HCT116 (cell line): ENCODE data around the gene JADE1. TPM values are rescaled to one million over a fixed set of nuclear protein-coding genes. Genes with fewer than 3 reads are reported as not detected.

Experiments
- ATAC-seq: fragments of 200-7000 bp; cut with Tn5 transposase; 2 replicates; pipeline ENCODE4 v1.9.1; 2020; ENCODE audit warnings: mild to moderate bottlenecking, moderate library complexity
- BruUV-seq: library from RNA; stranded (reverse); fragments of 400-500 nt; replicated peaks from 2 replicates; lab custom pipeline; 2021; lab: Mats Ljungman, UMichigan
- CTCF ChIA-PET: fragments of 300-600 bp; sonication (Branson Sonifier 250); formaldehyde crosslinking; loops from one replicate; lab custom pipeline; 2021; ENCODE audit warnings: antibody characterized with exemption; lab: Charles Lee
- POLR2A ChIA-PET: fragments of 300-600, 350-600 bp; sonication (Branson Sonifier 250); formaldehyde crosslinking; loops from one replicate; lab custom pipeline; 2021; ENCODE audit warnings: antibody characterized with exemption; lab: Charles Lee
- RAD21 ChIA-PET, 2 experiments: fragments of 300-600 bp; sonication (Branson Sonifier 250); formaldehyde crosslinking; loops; one replicate each; lab custom pipeline; 2023; ENCODE audit warnings: low total read pairs in 2 of 2; ENCODE audit not compliant: uncharacterized antibody in 2 of 2, unreplicated experiment in 2 of 2, low non-redundant PET in 1 of 2; lab: Charles Lee
- DNase-seq: peaks from one replicate; pipeline ENCODE4 v3.0.0-alpha.2; 2010; ENCODE audit warnings: low read depth, low spot score
- H2AFZ ChIP-seq: fragments of 200-600 bp; shearing (Covaris generic), sonication (generic); 2 replicates; pipeline ENCODE4 v1.6.1; 2017; ENCODE audit warnings: low read depth, mixed run types, mixed read lengths, antibody characterized with exemption, low read length; ENCODE audit not compliant: poor library complexity, severe bottlenecking
- H3K27ac ChIP-seq: 2 replicates; pipeline ENCODE4 v1.5.1; 2012; ENCODE audit warnings: low read depth, low read length
- H3K27me3 ChIP-seq: fragments of 200-600 bp; sonication (generic); 2 replicates; pipeline ENCODE4 v1.6.1; 2016; ENCODE audit warnings: mixed run types, low read length, mixed read lengths; ENCODE audit not compliant: insufficient read depth
- H3K36me3 ChIP-seq, 2 experiments: fragments of 200-500 bp in 1 of 2; fragments of 200-600 bp in 1 of 2; sonication (Bioruptor generic) in 1 of 2; sonication (generic) in 1 of 2; 2 replicates each; pipeline versions ENCODE4 v1.5.1 to v1.6.1; 2014 to 2016; ENCODE audit warnings: low read length in 2 of 2, inconsistent platforms in 1 of 2, mixed read lengths in 1 of 2, mixed run types in 1 of 2; ENCODE audit not compliant: insufficient read depth in 2 of 2, control insufficient read depth in 1 of 2
- H3K4me1 ChIP-seq, 2 experiments: fragments of 200-600 bp in 1 of 2; sonication (generic) in 1 of 2; 2 replicates each; pipeline versions ENCODE4 v1.5.1 to v1.6.1; 2012 to 2017; ENCODE audit warnings: low read length in 2 of 2, inconsistent platforms in 1 of 2, mild to moderate bottlenecking in 1 of 2, mixed read lengths in 1 of 2, mixed run types in 1 of 2, moderate library complexity in 1 of 2; ENCODE audit not compliant: insufficient read depth in 2 of 2, control insufficient read depth in 1 of 2
- H3K4me2 ChIP-seq: fragments of 200-600 bp; sonication (generic); 2 replicates; pipeline ENCODE4 v1.6.1; 2017; ENCODE audit warnings: mixed run types, low read length, mixed read lengths
- H3K4me3 ChIP-seq, 2 experiments: fragments of 200-600 bp in 1 of 2; sonication (generic) in 1 of 2; replicated peaks in 1 of 2; 2 replicates each; pipeline ENCODE4 v1.5.1; 2011 to 2016; ENCODE audit warnings: low read length in 2 of 2, control low read depth in 1 of 2, low read depth in 1 of 2, mild to moderate bottlenecking in 1 of 2, mixed read lengths in 1 of 2, mixed run types in 1 of 2
- H3K79me2 ChIP-seq: fragments of 200-600 bp; sonication (generic); 2 replicates; pipeline ENCODE4 v1.6.1; 2017; ENCODE audit warnings: mild to moderate bottlenecking, mixed run types, low read length, moderate library complexity, mixed read lengths; ENCODE audit not compliant: insufficient read depth
- H3K9ac ChIP-seq: fragments of 200-600 bp; sonication (generic); 2 replicates; pipeline ENCODE4 v1.6.1; 2016; ENCODE audit warnings: low read length, mixed read lengths
- H3K9me2 ChIP-seq: fragments of 200-600 bp; sonication (generic), shearing (Covaris generic); 2 replicates; pipeline ENCODE4 v1.6.1; 2017; ENCODE audit warnings: mixed run types, mild to moderate bottlenecking, moderate library complexity; ENCODE audit not compliant: insufficient read depth
- H3K9me3 ChIP-seq, 2 experiments: fragments of 200-500 bp in 1 of 2; fragments of 200-600 bp in 1 of 2; sonication (Bioruptor generic) in 1 of 2; sonication (generic) in 1 of 2; 2 replicates each; pipeline ENCODE4 v1.6.1; 2014 to 2017; ENCODE audit warnings: low read length in 2 of 2, mixed read lengths in 2 of 2, inconsistent platforms in 1 of 2, low read depth in 1 of 2, mild to moderate bottlenecking in 1 of 2, mixed run types in 1 of 2, moderate library complexity in 1 of 2; ENCODE audit not compliant: control insufficient read depth in 1 of 2, insufficient read depth in 1 of 2
- H4K20me1 ChIP-seq: fragments of 200-600 bp; sonication (generic), shearing (Covaris generic); 2 replicates; pipeline ENCODE4 v1.6.1; 2017; ENCODE audit warnings: mixed run types, mild to moderate bottlenecking, moderate library complexity; ENCODE audit not compliant: insufficient read depth
- CBX3 ChIP-seq: IDR thresholded peaks from 2 replicates; pipeline ENCODE4 v1.6.1; 2012; ENCODE audit warnings: low read depth
- CEBPB ChIP-seq: IDR thresholded peaks from 2 replicates; pipeline ENCODE4 v1.6.1; 2012; ENCODE audit warnings: low read depth
- CTCF ChIP-seq, 3 experiments: fragments of 200-600 bp in 1 of 3; sonication (generic) in 1 of 3; IDR thresholded peaks in 2 of 3; conservative IDR thresholded peaks in 1 of 3; 2 replicates each; pipeline ENCODE4 v1.5.1; 2012 to 2017; ENCODE audit warnings: low read depth in 2 of 3, low read length in 2 of 3, antibody characterized with exemption in 1 of 3, borderline replicate concordance in 1 of 3, control low read depth in 1 of 3, mild to moderate bottlenecking in 1 of 3, mixed read lengths in 1 of 3, mixed run types in 1 of 3, moderate library complexity in 1 of 3; ENCODE audit not compliant: insufficient read depth in 1 of 3
- EGR1 ChIP-seq: IDR thresholded peaks from 2 replicates; pipeline ENCODE4 v1.6.1; 2012; ENCODE audit warnings: low read depth
- EZH2 ChIP-seq: fragments of 200-600 bp; sonication (generic); IDR thresholded peaks from 2 replicates; pipeline ENCODE4 v1.6.1; 2017; ENCODE audit warnings: antibody characterized with exemption, mixed run types
- EZH2phosphoT487 ChIP-seq: fragments of 200-600 bp; IDR thresholded peaks from 2 replicates; pipeline ENCODE4 v1.6.1; 2018; ENCODE audit warnings: antibody characterized with exemption, borderline replicate concordance
- FOSL1 ChIP-seq: IDR thresholded peaks from 2 replicates; pipeline ENCODE4 v1.6.1; 2012; ENCODE audit warnings: low read depth
- POLR2A ChIP-seq: IDR thresholded peaks from 2 replicates; pipeline ENCODE4 v1.7.0; 2011; ENCODE audit warnings: borderline replicate concordance; ENCODE audit not compliant: insufficient read depth, insufficient read length; ENCODE audit errors: extremely low read depth
- RAD21 ChIP-seq: IDR thresholded peaks from 2 replicates; pipeline ENCODE4 v1.6.1; 2012; ENCODE audit warnings: low read depth, mild to moderate bottlenecking
- REST ChIP-seq: IDR thresholded peaks from 2 replicates; pipeline ENCODE4 v1.6.1; 2012; ENCODE audit warnings: low read depth
- SIN3A ChIP-seq: IDR thresholded peaks from 2 replicates; pipeline ENCODE4 v1.6.1; 2012; ENCODE audit warnings: low read depth
- SP1 ChIP-seq: IDR thresholded peaks from 2 replicates; pipeline ENCODE4 v1.6.1; 2012; ENCODE audit warnings: low read depth
- YY1 ChIP-seq: IDR thresholded peaks from 2 replicates; pipeline ENCODE4 v1.6.1; 2011; ENCODE audit warnings: low read length, low read depth, moderate library complexity, mild to moderate bottlenecking; ENCODE audit not compliant: insufficient replicate concordance; ENCODE audit errors: extremely low read depth
- ZBTB33 ChIP-seq: IDR thresholded peaks from 2 replicates; pipeline ENCODE4 v1.6.1; 2011; ENCODE audit warnings: mild to moderate bottlenecking, low read length, moderate library complexity; ENCODE audit not compliant: insufficient replicate concordance; ENCODE audit errors: extremely low read depth
- ZFX ChIP-seq: fragments of 450-650 bp; IDR thresholded peaks from 2 replicates; pipeline ENCODE4 v1.6.1; 2017
- ZNF274 ChIP-seq: fragments of 200-500 bp; sonication (Bioruptor generic); IDR thresholded peaks from 2 replicates; pipeline ENCODE4 v1.6.1; 2014; ENCODE audit warnings: mild to moderate bottlenecking, low read depth, low read length, inconsistent platforms
- intact Hi-C: fragments of 100-400 bp; cut with micrococcal nuclease; formaldehyde crosslinking; loops from 2 replicates; pipeline ENCODE4 v1.10.0; 2022
- total RNA-seq: library from RNA; stranded (reverse); gene quantifications from one replicate; pipeline ENCODE4 v1.2.1, GENCODE V29; 2021; ENCODE audit not compliant: unreplicated experiment

Gene JADE1
- total RNA-seq, 1 experiment from 2014 or later, result 26.5 TPM

GRCh38 chr4:128848461-128848860 lies 39.0 kb downstream of the JADE1 start:
- no TSS peak for BruUV-seq
- Histone ChIP-seq H3K79me2 (no peaks in the 10 kb centered on the region), H4K20me1 (no peaks in the 10 kb centered on the region), H2AFZ (no peak overlapping the region), H3K27ac (no peak overlapping the region), H3K9ac (no peak overlapping the region), H3K4me1 (no peaks in the 10 kb centered on the region), H3K9me2 (no peaks in the 10 kb centered on the region), H3K36me3 (peaks cover 9 to 11% of the 10 kb centered on the region in 2 experiments; a peak in 3 of 4 replicates), H3K27me3 (no peaks in the 10 kb centered on the region), H3K4me2 (no peak overlapping the region), H3K9me3 (no peaks in the 10 kb centered on the region), H3K4me3 (no peak overlapping the region)
- no peak for ATAC-seq
- RAD21 ChIA-PET, result no interaction called here
- intact Hi-C loops, result no loop called here
- TF ChIP-seq ZNF274 (no peak), CTCF (IDR thresholded peaks at IDR 0.05 in 2 of 3, conservative IDR thresholded peaks at IDR 0.05 in 1 of 3; ENCODE audit: borderline replicate concordance in 1 of 3, insufficient read depth in 1 of 3, low read depth in 2 of 3, low read length in 2 of 3) (no peak), YY1 (no peak), ZFX (no peak), EZH2 (no peak), CEBPB (no peak), FOSL1 (no peak), SP1 (no peak), EGR1 (no peak), EZH2phosphoT487 (no peak), SIN3A (no peak), ZBTB33 (no peak), POLR2A (no peak), REST (no peak), RAD21 (no peak), CBX3 (no peak)
- CTCF ChIA-PET, result no interaction called here
- DNase-seq, result no peak
- POLR2A ChIA-PET, result no interaction called here
